Measurements from ENCODE around the gene POLD3. TPM values are rescaled to one million over a fixed set of nuclear protein-coding genes. Genes with fewer than 3 reads are reported as not detected.

POLD3 gene
- total RNA-seq, 1 donor from 2014 or later: 12.8 TPM

DNA sequence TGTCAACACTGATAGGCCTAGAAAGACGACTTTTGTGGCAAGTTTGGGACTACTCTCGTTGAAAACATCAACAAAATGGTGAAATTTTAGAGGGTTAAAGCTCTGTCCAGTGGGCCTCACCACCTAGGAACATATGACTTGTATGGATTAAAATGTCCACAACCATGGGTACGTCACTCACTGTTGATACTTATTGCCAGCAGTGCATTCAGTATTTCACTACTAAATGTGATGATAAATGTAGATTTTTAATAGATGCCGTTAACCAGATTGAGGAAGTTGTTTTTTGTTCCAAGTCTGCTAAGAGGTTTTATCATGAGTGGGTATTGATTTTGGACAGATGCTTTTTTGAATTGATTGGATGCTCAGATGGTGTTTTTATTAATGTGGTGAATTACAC lies 33.7 kb downstream of the POLD3 start:
- H3K27me3 Mint-ChIP-seq (ENCODE audit: unreplicated experiment): no peaks in the 10 kb centered on the region
- H3K4me1 Mint-ChIP-seq (ENCODE audit: unreplicated experiment): peaks cover 4% of the 10 kb centered on the region
- DNase-seq (ENCODE audit: extremely low spot score, unreplicated experiment): no peak
- no peaks in the 10 kb centered on the region for H3K9me3 Mint-ChIP-seq (ENCODE audit: unreplicated experiment)
- no peak overlapping the region for H3K27ac Mint-ChIP-seq (ENCODE audit: unreplicated experiment)
- TF ChIP-seq, protein P1, sequence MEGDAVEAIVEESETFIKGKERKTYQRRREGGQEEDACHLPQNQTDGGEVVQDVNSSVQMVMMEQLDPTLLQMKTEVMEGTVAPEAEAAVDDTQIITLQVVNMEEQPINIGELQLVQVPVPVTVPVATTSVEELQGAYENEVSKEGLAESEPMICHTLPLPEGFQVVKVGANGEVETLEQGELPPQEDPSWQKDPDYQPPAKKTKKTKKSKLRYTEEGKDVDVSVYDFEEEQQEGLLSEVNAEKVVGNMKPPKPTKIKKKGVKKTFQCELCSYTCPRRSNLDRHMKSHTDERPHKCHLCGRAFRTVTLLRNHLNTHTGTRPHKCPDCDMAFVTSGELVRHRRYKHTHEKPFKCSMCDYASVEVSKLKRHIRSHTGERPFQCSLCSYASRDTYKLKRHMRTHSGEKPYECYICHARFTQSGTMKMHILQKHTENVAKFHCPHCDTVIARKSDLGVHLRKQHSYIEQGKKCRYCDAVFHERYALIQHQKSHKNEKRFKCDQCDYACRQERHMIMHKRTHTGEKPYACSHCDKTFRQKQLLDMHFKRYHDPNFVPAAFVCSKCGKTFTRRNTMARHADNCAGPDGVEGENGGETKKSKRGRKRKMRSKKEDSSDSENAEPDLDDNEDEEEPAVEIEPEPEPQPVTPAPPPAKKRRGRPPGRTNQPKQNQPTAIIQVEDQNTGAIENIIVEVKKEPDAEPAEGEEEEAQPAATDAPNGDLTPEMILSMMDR (IDR thresholded peaks at IDR 0.05): no peak
- peaks cover 23% of the 10 kb centered on the region for H3K36me3 Mint-ChIP-seq (ENCODE audit: unreplicated experiment)
- no peak overlapping the region for H3K4me3 Mint-ChIP-seq (ENCODE audit: unreplicated experiment)

DNA sequence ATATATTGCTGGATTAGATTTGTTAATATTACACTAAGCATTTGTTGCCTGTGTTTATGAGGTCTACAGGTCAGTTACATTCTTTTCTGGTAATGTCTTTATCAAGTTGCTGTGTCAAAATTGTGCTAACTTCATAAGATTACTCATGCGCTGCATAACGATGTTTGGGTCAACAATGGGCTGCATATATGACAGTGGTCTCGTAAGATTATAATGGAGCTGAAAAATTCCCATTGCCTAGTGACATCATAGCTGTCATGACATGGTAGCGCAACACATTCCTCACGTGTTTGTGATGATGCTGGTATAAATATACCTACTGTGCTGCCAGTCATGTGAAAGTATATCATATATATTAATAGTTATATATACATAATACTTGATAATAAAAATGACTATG lies 34.2 kb downstream of the POLD3 start:
- Mint-ChIP-seq H3K36me3 (ENCODE audit: unreplicated experiment) (peaks cover 23% of the 10 kb centered on the region), H3K4me3 (ENCODE audit: unreplicated experiment) (no peak overlapping the region), H3K27ac (ENCODE audit: unreplicated experiment) (no peak overlapping the region), H3K4me1 (ENCODE audit: unreplicated experiment) (peaks cover under 1% of the 10 kb centered on the region), H3K9me3 (ENCODE audit: unreplicated experiment) (no peaks in the 10 kb centered on the region), H3K27me3 (ENCODE audit: unreplicated experiment) (no peaks in the 10 kb centered on the region)
- no peak for DNase-seq (ENCODE audit: extremely low spot score, unreplicated experiment)
- TF ChIP-seq, protein P1 (IDR thresholded peaks at IDR 0.05): no peak

DNA sequence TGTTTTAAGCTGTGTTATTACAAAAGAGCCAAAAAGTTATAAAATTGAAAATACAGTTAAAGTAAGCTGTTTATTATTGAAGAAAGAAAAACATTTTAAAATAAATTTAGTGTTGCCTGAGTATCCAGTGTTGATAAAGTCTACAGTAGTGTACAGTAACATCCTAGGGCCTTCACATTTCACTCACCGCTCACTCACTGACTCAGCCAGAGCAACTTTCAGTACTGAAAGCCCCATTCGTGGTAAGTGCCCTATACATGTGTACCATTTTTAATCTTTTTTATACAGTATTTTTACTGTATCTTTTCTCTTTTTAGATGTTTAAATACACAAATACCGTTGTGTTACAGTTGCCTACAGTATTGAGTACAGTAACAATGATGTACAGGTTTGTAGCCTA lies 35.0 kb downstream of the POLD3 start:
- H3K27me3 Mint-ChIP-seq (ENCODE audit: unreplicated experiment): no peaks in the 10 kb centered on the region
- no peak overlapping the region for H3K27ac Mint-ChIP-seq (ENCODE audit: unreplicated experiment)
- peaks cover 2% of the 10 kb centered on the region for H3K4me1 Mint-ChIP-seq (ENCODE audit: unreplicated experiment)
- H3K4me3 Mint-ChIP-seq (ENCODE audit: unreplicated experiment): no peak overlapping the region
- DNase-seq (ENCODE audit: extremely low spot score, unreplicated experiment): no peak
- no peaks in the 10 kb centered on the region for H3K9me3 Mint-ChIP-seq (ENCODE audit: unreplicated experiment)
- TF ChIP-seq, protein P1 (IDR thresholded peaks at IDR 0.05): no peak
- peaks cover 20% of the 10 kb centered on the region for H3K36me3 Mint-ChIP-seq (ENCODE audit: unreplicated experiment)

DNA sequence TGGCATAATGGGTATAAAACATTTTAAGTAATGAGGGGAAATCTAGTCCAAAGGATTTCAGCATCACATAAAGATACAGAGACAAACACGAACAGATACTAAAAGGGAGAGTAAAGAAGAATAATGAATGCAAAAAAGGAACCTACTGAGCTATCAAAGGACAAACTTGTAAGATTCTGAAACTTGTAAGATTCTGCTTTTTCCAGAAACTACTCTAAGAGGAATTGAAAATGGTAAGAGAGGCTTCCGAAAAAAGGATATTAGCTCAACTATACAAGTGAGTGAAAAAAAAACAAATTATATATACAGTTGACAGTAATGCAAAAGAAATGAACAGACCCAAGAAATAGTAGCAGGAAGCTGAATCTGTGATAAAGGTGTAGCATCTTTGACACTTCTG lies 37.7 kb downstream of the POLD3 start:
- no peaks in the 10 kb centered on the region for H3K27me3 Mint-ChIP-seq (ENCODE audit: unreplicated experiment)
- TF ChIP-seq, protein P1 (IDR thresholded peaks at IDR 0.05): no peak
- DNase-seq (ENCODE audit: extremely low spot score, unreplicated experiment): no peak
- no peak overlapping the region for H3K4me3 Mint-ChIP-seq (ENCODE audit: unreplicated experiment)
- no peak overlapping the region for H3K27ac Mint-ChIP-seq (ENCODE audit: unreplicated experiment)
- peaks cover 19% of the 10 kb centered on the region for H3K36me3 Mint-ChIP-seq (ENCODE audit: unreplicated experiment)
- H3K4me1 Mint-ChIP-seq (ENCODE audit: unreplicated experiment): peaks cover 18% of the 10 kb centered on the region
- H3K9me3 Mint-ChIP-seq (ENCODE audit: unreplicated experiment): no peaks in the 10 kb centered on the region

DNA sequence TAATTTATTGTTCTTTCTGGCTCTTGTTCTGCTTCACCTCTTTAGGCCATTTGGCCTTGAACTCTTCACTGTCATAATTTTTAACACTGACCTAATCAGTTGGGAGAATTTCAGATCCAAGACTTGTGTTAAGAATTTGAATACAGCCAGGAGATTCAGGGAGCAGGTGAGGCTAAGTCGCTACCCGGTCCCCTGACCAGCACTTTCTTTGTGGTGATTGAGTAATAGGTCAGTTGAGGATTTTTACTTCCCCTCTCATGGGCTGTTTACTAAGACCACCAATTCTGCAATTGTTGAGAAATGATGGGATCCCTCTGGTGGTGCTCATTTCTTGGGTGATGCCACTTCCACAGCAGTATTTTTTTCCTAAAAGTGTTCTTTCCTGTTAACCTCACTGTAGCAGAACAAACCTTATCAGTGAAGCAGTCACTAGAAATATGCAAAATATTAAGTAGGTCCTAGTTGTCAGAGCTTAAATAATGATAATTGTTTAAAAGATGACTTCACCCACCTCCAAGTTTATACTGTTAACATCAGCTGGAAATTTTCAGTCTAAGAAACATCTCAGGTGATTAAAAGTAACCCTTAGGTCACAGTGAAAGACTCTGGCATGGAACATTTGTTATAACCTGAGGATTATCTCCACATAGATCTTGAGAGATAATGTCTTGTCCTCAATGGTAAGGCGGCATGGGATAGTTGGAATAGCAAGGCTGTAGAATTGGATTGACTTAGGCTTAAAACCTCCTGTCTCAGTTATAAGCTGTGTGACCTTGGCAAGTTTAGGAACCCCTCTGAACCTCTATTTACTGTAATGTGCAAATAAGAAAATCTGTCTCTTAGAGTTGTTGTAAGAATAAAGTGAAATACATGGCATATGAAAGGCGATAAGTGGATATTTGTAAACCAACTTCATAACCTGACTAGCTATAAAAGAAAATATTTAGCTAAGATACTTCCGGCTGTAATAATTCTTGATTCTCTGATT lies 41.3 kb downstream of the POLD3 start:
- no peaks in the 10 kb centered on the region for H3K9me3 Mint-ChIP-seq (ENCODE audit: unreplicated experiment)
- peaks cover 16% of the 10 kb centered on the region for H3K36me3 Mint-ChIP-seq (ENCODE audit: unreplicated experiment)
- DNase-seq (ENCODE audit: extremely low spot score, unreplicated experiment): no peak
- no peak overlapping the region for H3K27ac Mint-ChIP-seq (ENCODE audit: unreplicated experiment)
- TF ChIP-seq, protein P1 (IDR thresholded peaks at IDR 0.05): no peak
- H3K27me3 Mint-ChIP-seq (ENCODE audit: unreplicated experiment): no peaks in the 10 kb centered on the region
- no peak overlapping the region for H3K4me3 Mint-ChIP-seq (ENCODE audit: unreplicated experiment)
- H3K4me1 Mint-ChIP-seq (ENCODE audit: unreplicated experiment): peaks cover 20% of the 10 kb centered on the region

All from osteocyte (in vitro differentiated cells).